Liver (tissue), 9 donors: ENCODE results near the gene SPC24. TPM values are rescaled to one million over a fixed set of nuclear protein-coding genes. Genes with fewer than 3 reads are reported as not detected.

Experiments used
- DNase-seq: peaks from one replicate; pipeline ENCODE4 v3.0.0-alpha.2; 2017; ENCODE audit warnings: low spot score
- H3K27ac ChIP-seq, 2 donors: one replicate each; pipeline ENCODE4 v1.7.0; 2013; ENCODE audit warnings: inconsistent platforms in 2 of 2, low read length in 2 of 2, control low read depth in 1 of 2, low read depth in 1 of 2, mild to moderate bottlenecking in 1 of 2
- H3K27me3 ChIP-seq, 4 donors: one replicate each; pipeline versions ENCODE4 v1.6.1 to v1.7.0; 2013; ENCODE audit warnings: low read length in 3 of 4, inconsistent platforms in 1 of 4, mild to moderate bottlenecking in 1 of 4, moderate library complexity in 1 of 4; ENCODE audit not compliant: control insufficient read depth in 4 of 4, insufficient read depth in 4 of 4
- H3K36me3 ChIP-seq, 4 donors: one replicate each; pipeline versions ENCODE4 v1.6.1 to v1.7.0; 2013; ENCODE audit warnings: low read length in 3 of 4, mild to moderate bottlenecking in 3 of 4, low read depth in 1 of 4, moderate library complexity in 1 of 4; ENCODE audit not compliant: control insufficient read depth in 4 of 4, insufficient read depth in 3 of 4
- H3K4me1 ChIP-seq, 4 donors: one replicate each; pipeline versions ENCODE4 v1.6.1 to v1.7.0; 2013; ENCODE audit warnings: low read length in 3 of 4, mild to moderate bottlenecking in 3 of 4, moderate library complexity in 1 of 4; ENCODE audit not compliant: control insufficient read depth in 4 of 4, insufficient read depth in 4 of 4
- H3K4me3 ChIP-seq, 3 donors: one replicate each; pipeline versions ENCODE4 v1.6.1 to v1.7.0; 2013; ENCODE audit warnings: low read length in 3 of 3, control low read depth in 1 of 3, low read depth in 1 of 3, mild to moderate bottlenecking in 1 of 3
- H3K9ac ChIP-seq, 2 donors: one replicate each; pipeline ENCODE4 v1.7.0; 2013; ENCODE audit warnings: low read length in 2 of 2, mild to moderate bottlenecking in 2 of 2, moderate library complexity in 2 of 2, control low read depth in 1 of 2, low read depth in 1 of 2
- H3K9me3 ChIP-seq, 4 donors: one replicate each; pipeline versions ENCODE4 v1.6.1 to v1.7.0; 2013; ENCODE audit warnings: low read length in 3 of 4; ENCODE audit not compliant: control insufficient read depth in 4 of 4
- ATF3 ChIP-seq: IDR thresholded peaks from 2 replicates; pipeline ENCODE4 v1.6.1; 2016; ENCODE audit warnings: antibody characterized with exemption
- EGR1 ChIP-seq, 2 donors: IDR thresholded peaks; 2 replicates each; pipeline ENCODE4 v1.6.1; 2016 to 2018; ENCODE audit warnings: antibody characterized with exemption in 2 of 2, low read depth in 2 of 2
- FOXA1 ChIP-seq: IDR thresholded peaks from 2 replicates; pipeline ENCODE4 v1.6.1; 2016; ENCODE audit warnings: antibody characterized with exemption
- FOXA2 ChIP-seq: IDR thresholded peaks from 2 replicates; pipeline ENCODE4 v1.6.1; 2016; ENCODE audit warnings: antibody characterized with exemption
- GABPA ChIP-seq, 2 donors: IDR thresholded peaks in 1 of 2; conservative IDR thresholded peaks in 1 of 2; 2 replicates each; pipeline ENCODE4 v1.6.1; 2016; ENCODE audit warnings: antibody characterized with exemption in 2 of 2, mild to moderate bottlenecking in 1 of 2, moderate library complexity in 1 of 2
- HNF4A ChIP-seq, 2 donors: conservative IDR thresholded peaks; 2 replicates each; pipeline ENCODE4 v1.6.1; 2016; ENCODE audit warnings: antibody characterized with exemption in 2 of 2, mild to moderate bottlenecking in 2 of 2
- HNF4G ChIP-seq: IDR thresholded peaks from 2 replicates; pipeline ENCODE4 v1.6.1; 2016; ENCODE audit warnings: antibody characterized with exemption
- JUND ChIP-seq, 2 donors: IDR thresholded peaks; 2 replicates each; pipeline ENCODE4 v1.6.1; 2016; ENCODE audit warnings: antibody characterized with exemption in 2 of 2
- MAX ChIP-seq: IDR thresholded peaks from 2 replicates; pipeline ENCODE4 v1.6.1; 2016; ENCODE audit warnings: antibody characterized with exemption
- NR2F2 ChIP-seq: IDR thresholded peaks from 2 replicates; pipeline ENCODE4 v1.6.1; 2016; ENCODE audit warnings: antibody characterized with exemption
- RAD21 ChIP-seq, 2 donors: IDR thresholded peaks; 2 replicates each; pipeline ENCODE4 v1.6.1; 2016; ENCODE audit warnings: antibody characterized with exemption in 2 of 2, mild to moderate bottlenecking in 2 of 2
- RXRA ChIP-seq, 2 donors: IDR thresholded peaks; 2 replicates each; pipeline ENCODE4 v1.6.1; 2017 to 2018; ENCODE audit warnings: antibody characterized with exemption in 2 of 2, mild to moderate bottlenecking in 1 of 2
- SP1 ChIP-seq: IDR thresholded peaks from 2 replicates; pipeline ENCODE4 v1.6.1; 2018; ENCODE audit warnings: antibody characterized with exemption, mild to moderate bottlenecking
- TAF1 ChIP-seq: conservative IDR thresholded peaks from 2 replicates; pipeline ENCODE4 v1.6.1; 2016; ENCODE audit warnings: antibody characterized with exemption, mild to moderate bottlenecking
- YY1 ChIP-seq: IDR thresholded peaks from 2 replicates; pipeline ENCODE4 v1.6.1; 2016; ENCODE audit warnings: antibody characterized with exemption, mild to moderate bottlenecking
- ZBTB33 ChIP-seq: IDR thresholded peaks from 2 replicates; pipeline ENCODE4 v1.6.1; 2016; ENCODE audit warnings: antibody characterized with exemption
- WGBS: extraction: QIAGEN DNeasy Blood & Tissue Kit; methylation state at CpG from one replicate; pipeline ENCODE4 v1.1.7; 2013; 5-methylcytosine and 5-hydroxymethylcytosine counted together
- polyA plus RNA-seq, 2 donors: library from polyadenylated mRNA; stranded (reverse) in 1 of 2; unstranded in 1 of 2; fragments of 200-250 nt in 1 of 2; fragments of >200 nt in 1 of 2; fragmentation: Nextera tagmentation in 1 of 2; extraction: Ambion mirVana in 1 of 2; gene quantifications; one replicate each; pipeline versions ENCODE4 v1.2.1 to v1.2.3, GENCODE V29; 2013 to 2015
- total RNA-seq, 2 donors: library from RNA; depleted of rRNA; stranded (reverse); fragments of >200 nt; gene quantifications; one replicate each; pipeline ENCODE4 v1.2.3, GENCODE V29; 2014
- TF ChIP-seq, protein P1 (sequence below): fragments of 150-350 bp; IDR thresholded peaks from 2 replicates; pipeline ENCODE4 v1.5.1; 2017; ENCODE audit warnings: improper control_type of control experiment, low read depth, low read length; ENCODE audit not compliant: missing input control
- TF ChIP-seq, protein P2 (sequence below): IDR thresholded peaks from 2 replicates; pipeline ENCODE4 v1.6.1; 2016; ENCODE audit warnings: antibody characterized with exemption, mild to moderate bottlenecking
- donor health status: healthy.
- donor health status: healthy.
- donor health status: healthy.
- donor health status: healthy.
- donor health status: healthy.

SPC24 gene
- total and polyA plus RNA-seq, 4 donors, result 0.42 to 72.5 (median 1.3) TPM

DNA sequence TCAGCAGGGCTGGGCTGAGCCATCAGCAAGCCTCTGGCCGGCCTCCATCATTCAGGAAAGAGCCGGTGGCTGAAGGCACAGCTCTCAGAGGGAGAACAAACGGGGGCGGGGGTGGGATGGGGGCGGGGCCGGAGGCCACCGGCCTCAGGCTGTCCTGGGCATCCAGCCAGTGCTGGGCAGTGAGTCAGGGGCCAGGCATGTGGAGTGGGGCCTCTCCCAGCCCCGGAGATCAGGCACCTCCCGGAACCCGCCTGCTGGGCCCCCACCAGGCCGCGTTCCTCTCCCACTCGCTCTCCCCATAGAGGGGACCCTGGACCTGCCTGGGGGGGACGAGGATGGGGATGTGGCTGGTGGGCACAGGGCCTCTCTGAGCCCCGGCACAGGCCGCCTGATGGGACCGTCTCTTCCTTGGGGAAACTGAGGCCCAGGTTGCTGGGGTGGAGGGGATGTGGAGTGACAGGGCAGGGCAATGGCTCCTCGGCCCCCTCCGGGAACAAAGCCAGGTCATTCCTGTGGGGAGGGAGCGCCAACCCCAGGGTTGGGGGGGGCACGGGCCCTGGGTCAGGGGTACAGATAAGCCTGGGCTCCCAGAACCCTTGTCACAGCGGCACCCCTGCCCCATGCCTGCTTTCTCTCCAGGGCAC is 12.9 kb downstream of the SPC24 start:
- Histone ChIP-seq H3K27me3 (no peaks in the 10 kb centered on the region), H3K4me1 (peaks cover 13 to 45% (median 34%) of the 10 kb centered on the region in 4 donors), H3K4me3 (no peak overlapping the region), H3K9me3 (no peaks in the 10 kb centered on the region), H3K27ac (peak overlapping the region; percentile 79 to 95), H3K36me3 (no peaks in the 10 kb centered on the region), H3K9ac (peak overlapping the region in 1 of 2 donors; percentile 41)
- TF ChIP-seq YY1 (peak; percentile 27), TAF1 (no peak), NR2F2 (peak; percentile 20), ATF3 (peak; percentile 49), EGR1 (IDR thresholded peaks at IDR 0.05; ENCODE audit: low read depth in 2 of 2) (no peak), JUND (IDR thresholded peaks at IDR 0.05) (peak; percentile 61 to 75), SP1 (peak; percentile 30), FOXA2 (no peak), HNF4A (conservative IDR thresholded peaks at IDR 0.05) (no peak), FOXA1 (no peak), MAX (no peak), GABPA (IDR thresholded peaks at IDR 0.05 in 1 of 2, conservative IDR thresholded peaks at IDR 0.05 in 1 of 2) (no peak), RAD21 (IDR thresholded peaks at IDR 0.05) (peak in 1 of 2 donors; percentile 9), ZBTB33 (no peak), RXRA (IDR thresholded peaks at IDR 0.05) (peak in 1 of 2 donors; percentile 18), HNF4G (no peak)
- TF ChIP-seq, protein P1, sequence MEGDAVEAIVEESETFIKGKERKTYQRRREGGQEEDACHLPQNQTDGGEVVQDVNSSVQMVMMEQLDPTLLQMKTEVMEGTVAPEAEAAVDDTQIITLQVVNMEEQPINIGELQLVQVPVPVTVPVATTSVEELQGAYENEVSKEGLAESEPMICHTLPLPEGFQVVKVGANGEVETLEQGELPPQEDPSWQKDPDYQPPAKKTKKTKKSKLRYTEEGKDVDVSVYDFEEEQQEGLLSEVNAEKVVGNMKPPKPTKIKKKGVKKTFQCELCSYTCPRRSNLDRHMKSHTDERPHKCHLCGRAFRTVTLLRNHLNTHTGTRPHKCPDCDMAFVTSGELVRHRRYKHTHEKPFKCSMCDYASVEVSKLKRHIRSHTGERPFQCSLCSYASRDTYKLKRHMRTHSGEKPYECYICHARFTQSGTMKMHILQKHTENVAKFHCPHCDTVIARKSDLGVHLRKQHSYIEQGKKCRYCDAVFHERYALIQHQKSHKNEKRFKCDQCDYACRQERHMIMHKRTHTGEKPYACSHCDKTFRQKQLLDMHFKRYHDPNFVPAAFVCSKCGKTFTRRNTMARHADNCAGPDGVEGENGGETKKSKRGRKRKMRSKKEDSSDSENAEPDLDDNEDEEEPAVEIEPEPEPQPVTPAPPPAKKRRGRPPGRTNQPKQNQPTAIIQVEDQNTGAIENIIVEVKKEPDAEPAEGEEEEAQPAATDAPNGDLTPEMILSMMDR, result no peak
- TF ChIP-seq, protein P2, sequence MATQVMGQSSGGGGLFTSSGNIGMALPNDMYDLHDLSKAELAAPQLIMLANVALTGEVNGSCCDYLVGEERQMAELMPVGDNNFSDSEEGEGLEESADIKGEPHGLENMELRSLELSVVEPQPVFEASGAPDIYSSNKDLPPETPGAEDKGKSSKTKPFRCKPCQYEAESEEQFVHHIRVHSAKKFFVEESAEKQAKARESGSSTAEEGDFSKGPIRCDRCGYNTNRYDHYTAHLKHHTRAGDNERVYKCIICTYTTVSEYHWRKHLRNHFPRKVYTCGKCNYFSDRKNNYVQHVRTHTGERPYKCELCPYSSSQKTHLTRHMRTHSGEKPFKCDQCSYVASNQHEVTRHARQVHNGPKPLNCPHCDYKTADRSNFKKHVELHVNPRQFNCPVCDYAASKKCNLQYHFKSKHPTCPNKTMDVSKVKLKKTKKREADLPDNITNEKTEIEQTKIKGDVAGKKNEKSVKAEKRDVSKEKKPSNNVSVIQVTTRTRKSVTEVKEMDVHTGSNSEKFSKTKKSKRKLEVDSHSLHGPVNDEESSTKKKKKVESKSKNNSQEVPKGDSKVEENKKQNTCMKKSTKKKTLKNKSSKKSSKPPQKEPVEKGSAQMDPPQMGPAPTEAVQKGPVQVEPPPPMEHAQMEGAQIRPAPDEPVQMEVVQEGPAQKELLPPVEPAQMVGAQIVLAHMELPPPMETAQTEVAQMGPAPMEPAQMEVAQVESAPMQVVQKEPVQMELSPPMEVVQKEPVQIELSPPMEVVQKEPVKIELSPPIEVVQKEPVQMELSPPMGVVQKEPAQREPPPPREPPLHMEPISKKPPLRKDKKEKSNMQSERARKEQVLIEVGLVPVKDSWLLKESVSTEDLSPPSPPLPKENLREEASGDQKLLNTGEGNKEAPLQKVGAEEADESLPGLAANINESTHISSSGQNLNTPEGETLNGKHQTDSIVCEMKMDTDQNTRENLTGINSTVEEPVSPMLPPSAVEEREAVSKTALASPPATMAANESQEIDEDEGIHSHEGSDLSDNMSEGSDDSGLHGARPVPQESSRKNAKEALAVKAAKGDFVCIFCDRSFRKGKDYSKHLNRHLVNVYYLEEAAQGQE, result no peak
- peak; percentile 66 for DNase-seq
- WGBS, result 23% methylated on average over 22 of the region's 22 CpGs
